GM12878 (cell line): Measurements from ENCODE around the gene SGPP2. TPM values are rescaled to one million over a fixed set of nuclear protein-coding genes. Genes with fewer than 3 reads are reported as not detected.

ENCODE experiments used
- ASH2L ChIP-seq: fragments of 300-600, 200-600 bp; sonication (generic); IDR thresholded peaks from 2 replicates; pipeline ENCODE4 v1.6.1; 2017; ENCODE audit warnings: low read depth, mild to moderate bottlenecking, borderline replicate concordance
- CBFB ChIP-seq: IDR thresholded peaks from 2 replicates; pipeline ENCODE4 v1.6.1; 2016; ENCODE audit warnings: antibody characterized with exemption, low read depth
- CBX3 ChIP-seq: fragments of 200-600 bp; sonication (generic); IDR thresholded peaks from 2 replicates; pipeline ENCODE4 v1.6.1; 2016; ENCODE audit warnings: low read depth, borderline replicate concordance
- CEBPB ChIP-seq, 2 experiments: fragments of 150-350 bp in 1 of 2; IDR thresholded peaks; 2 replicates each; pipeline ENCODE4 v1.6.1; 2012 to 2014; ENCODE audit warnings: low read depth in 2 of 2, low read length in 2 of 2, borderline replicate concordance in 1 of 2, inconsistent platforms in 1 of 2
- EGR1 ChIP-seq, 2 experiments: IDR thresholded peaks; 1 replicate in 1 of 2; 2 replicates in 1 of 2; pipeline ENCODE4 v1.6.1; 2011 to 2012; ENCODE audit warnings: low read depth in 2 of 2, low read length in 2 of 2, borderline replicate concordance in 1 of 2, mild to moderate bottlenecking in 1 of 2, moderate library complexity in 1 of 2
- EZH2 ChIP-seq: IDR thresholded peaks from 2 replicates; pipeline ENCODE4 v1.6.1; 2012; ENCODE audit warnings: low read depth, mild to moderate bottlenecking, control low read depth, inconsistent platforms, low read length, borderline replicate concordance; ENCODE audit not compliant: control insufficient read depth
- POLR2AphosphoS2 ChIP-seq: IDR thresholded peaks from 2 replicates; pipeline ENCODE4 v1.6.1; 2011; ENCODE audit warnings: low read depth, mild to moderate bottlenecking, low read length, improper control_type of control experiment, moderate library complexity
- RAD51 ChIP-seq: fragments of 450-650 bp; IDR thresholded peaks from 2 replicates; pipeline ENCODE4 v1.6.1; 2016; ENCODE audit warnings: moderate library complexity, mild to moderate bottlenecking, inconsistent platforms
- RFX5 ChIP-seq: IDR thresholded peaks from 2 replicates; pipeline ENCODE4 v1.6.1; 2011; ENCODE audit warnings: low read depth, low read length, improper control_type of control experiment
- RUNX3 ChIP-seq: IDR thresholded peaks from 2 replicates; pipeline ENCODE4 v1.6.1; 2012; ENCODE audit warnings: low read length, inconsistent platforms
- SMAD5 ChIP-seq: IDR thresholded peaks from 2 replicates; pipeline ENCODE4 v1.6.1; 2016; ENCODE audit warnings: antibody characterized with exemption, low read depth
- SPI1 ChIP-seq: IDR thresholded peaks from 2 replicates; pipeline ENCODE4 v1.6.1; 2011; ENCODE audit warnings: low read depth, mild to moderate bottlenecking, low read length, moderate library complexity, borderline replicate concordance; ENCODE audit not compliant: insufficient read depth
- SUZ12 ChIP-seq: fragments of 200-600 bp; sonication (generic); IDR thresholded peaks from one replicate; pipeline ENCODE4 v1.6.1; 2018; ENCODE audit warnings: antibody characterized with exemption, mild to moderate bottlenecking; ENCODE audit not compliant: unreplicated experiment
- TCF12 ChIP-seq: IDR thresholded peaks from 2 replicates; pipeline ENCODE4 v1.6.1; 2011; ENCODE audit warnings: low read depth, mild to moderate bottlenecking, low read length
- ZNF207 ChIP-seq: fragments of 450-650 bp; IDR thresholded peaks from 2 replicates; pipeline ENCODE4 v1.6.1; 2014; ENCODE audit warnings: antibody characterized with exemption, mild to moderate bottlenecking, borderline replicate concordance
- ZZZ3 ChIP-seq: IDR thresholded peaks from 2 replicates; pipeline ENCODE4 v1.6.1; 2011; ENCODE audit warnings: low read depth; ENCODE audit not compliant: control insufficient read depth, insufficient read length
- polyA plus RNA-seq, 11 experiments: library from polyadenylated mRNA; depleted of rRNA in 4 of 11; unstranded in 6 of 11; stranded (reverse) in 5 of 11; fragments of >200 nt; fragmentation: Nextera tagmentation in 4 of 11; fragmentation: Illumina TruSeq in 1 of 11; extraction: Ambion mirVana in 4 of 11; extraction: Trizol in 1 of 11; gene quantifications; 1 replicate in 1 of 11; 2 replicates in 10 of 11; pipeline versions ENCODE4 v1.2.1 to v1.2.3, GENCODE V29; 2011 to 2016; ENCODE audit warnings: inconsistent platforms in 2 of 11, missing spikeins in 2 of 11, low read depth in 1 of 11
- total RNA-seq, 4 experiments: library from RNA; depleted of rRNA in 3 of 4; stranded (reverse); fragments of >200 nt in 3 of 4; fragmentation: Illumina TruSeq in 1 of 4; extraction: Trizol in 1 of 4; gene quantifications; 2 replicates each; pipeline versions ENCODE4 v1.2.1 to v1.2.3, GENCODE V29; 2013 to 2021
- TF ChIP-seq, protein P1 (sequence below): IDR thresholded peaks from 2 replicates; pipeline ENCODE4 v1.6.1; 2012; ENCODE audit warnings: improper control_type of control experiment, low read depth, low read length; ENCODE audit not compliant: insufficient replicate concordance
- TF ChIP-seq, protein P2 (sequence below): fragments of 450-650 bp; IDR thresholded peaks from 2 replicates; pipeline ENCODE4 v1.6.1; 2017; ENCODE audit warnings: mild to moderate bottlenecking, moderate library complexity
- TF ChIP-seq, protein P3 (sequence below): fragments of 450-650 bp; IDR thresholded peaks from 2 replicates; pipeline ENCODE4 v1.6.1; 2017; ENCODE audit warnings: antibody characterized with exemption, mild to moderate bottlenecking, moderate library complexity

The SGPP2 gene
- total and polyA plus RNA-seq, 10 of the 15 experiments (the other 5 are each of a cell fraction or from before 2014, with no cell fraction given) = 3.5 to 84.9 (median 13.1) TPM

DNA sequence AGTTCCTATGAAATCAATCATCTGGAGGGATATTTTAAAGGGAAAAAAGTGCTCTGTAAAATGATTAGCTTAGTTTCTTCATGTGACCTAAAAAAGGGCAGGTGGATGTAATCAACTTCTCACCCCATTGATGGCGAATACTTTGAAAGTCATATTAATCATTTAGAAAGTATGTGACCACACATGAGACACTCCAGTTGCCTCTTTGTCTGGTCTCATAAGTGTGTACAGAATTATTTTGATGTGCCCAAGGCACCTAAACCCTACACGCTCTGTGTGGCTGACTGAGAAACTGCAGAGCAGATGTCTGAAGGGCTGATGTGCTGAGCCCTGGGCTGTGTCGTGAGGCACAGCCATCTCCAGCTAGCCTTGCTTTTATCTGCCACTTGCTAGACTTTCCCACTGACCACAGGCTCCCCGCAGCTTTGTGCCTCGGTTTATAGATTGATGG, 26.9 kb downstream of the SGPP2 start (continued):
- peak; percentile 87 for TF ChIP-seq RAD51
- TF ChIP-seq, protein P1, sequence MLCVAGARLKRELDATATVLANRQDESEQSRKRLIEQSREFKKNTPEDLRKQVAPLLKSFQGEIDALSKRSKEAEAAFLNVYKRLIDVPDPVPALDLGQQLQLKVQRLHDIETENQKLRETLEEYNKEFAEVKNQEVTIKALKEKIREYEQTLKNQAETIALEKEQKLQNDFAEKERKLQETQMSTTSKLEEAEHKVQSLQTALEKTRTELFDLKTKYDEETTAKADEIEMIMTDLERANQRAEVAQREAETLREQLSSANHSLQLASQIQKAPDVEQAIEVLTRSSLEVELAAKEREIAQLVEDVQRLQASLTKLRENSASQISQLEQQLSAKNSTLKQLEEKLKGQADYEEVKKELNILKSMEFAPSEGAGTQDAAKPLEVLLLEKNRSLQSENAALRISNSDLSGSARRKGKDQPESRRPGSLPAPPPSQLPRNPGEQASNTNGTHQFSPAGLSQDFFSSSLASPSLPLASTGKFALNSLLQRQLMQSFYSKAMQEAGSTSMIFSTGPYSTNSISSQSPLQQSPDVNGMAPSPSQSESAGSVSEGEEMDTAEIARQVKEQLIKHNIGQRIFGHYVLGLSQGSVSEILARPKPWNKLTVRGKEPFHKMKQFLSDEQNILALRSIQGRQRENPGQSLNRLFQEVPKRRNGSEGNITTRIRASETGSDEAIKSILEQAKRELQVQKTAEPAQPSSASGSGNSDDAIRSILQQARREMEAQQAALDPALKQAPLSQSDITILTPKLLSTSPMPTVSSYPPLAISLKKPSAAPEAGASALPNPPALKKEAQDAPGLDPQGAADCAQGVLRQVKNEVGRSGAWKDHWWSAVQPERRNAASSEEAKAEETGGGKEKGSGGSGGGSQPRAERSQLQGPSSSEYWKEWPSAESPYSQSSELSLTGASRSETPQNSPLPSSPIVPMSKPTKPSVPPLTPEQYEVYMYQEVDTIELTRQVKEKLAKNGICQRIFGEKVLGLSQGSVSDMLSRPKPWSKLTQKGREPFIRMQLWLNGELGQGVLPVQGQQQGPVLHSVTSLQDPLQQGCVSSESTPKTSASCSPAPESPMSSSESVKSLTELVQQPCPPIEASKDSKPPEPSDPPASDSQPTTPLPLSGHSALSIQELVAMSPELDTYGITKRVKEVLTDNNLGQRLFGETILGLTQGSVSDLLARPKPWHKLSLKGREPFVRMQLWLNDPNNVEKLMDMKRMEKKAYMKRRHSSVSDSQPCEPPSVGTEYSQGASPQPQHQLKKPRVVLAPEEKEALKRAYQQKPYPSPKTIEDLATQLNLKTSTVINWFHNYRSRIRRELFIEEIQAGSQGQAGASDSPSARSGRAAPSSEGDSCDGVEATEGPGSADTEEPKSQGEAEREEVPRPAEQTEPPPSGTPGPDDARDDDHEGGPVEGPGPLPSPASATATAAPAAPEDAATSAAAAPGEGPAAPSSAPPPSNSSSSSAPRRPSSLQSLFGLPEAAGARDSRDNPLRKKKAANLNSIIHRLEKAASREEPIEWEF = no peak
- TF ChIP-seq, protein P2, sequence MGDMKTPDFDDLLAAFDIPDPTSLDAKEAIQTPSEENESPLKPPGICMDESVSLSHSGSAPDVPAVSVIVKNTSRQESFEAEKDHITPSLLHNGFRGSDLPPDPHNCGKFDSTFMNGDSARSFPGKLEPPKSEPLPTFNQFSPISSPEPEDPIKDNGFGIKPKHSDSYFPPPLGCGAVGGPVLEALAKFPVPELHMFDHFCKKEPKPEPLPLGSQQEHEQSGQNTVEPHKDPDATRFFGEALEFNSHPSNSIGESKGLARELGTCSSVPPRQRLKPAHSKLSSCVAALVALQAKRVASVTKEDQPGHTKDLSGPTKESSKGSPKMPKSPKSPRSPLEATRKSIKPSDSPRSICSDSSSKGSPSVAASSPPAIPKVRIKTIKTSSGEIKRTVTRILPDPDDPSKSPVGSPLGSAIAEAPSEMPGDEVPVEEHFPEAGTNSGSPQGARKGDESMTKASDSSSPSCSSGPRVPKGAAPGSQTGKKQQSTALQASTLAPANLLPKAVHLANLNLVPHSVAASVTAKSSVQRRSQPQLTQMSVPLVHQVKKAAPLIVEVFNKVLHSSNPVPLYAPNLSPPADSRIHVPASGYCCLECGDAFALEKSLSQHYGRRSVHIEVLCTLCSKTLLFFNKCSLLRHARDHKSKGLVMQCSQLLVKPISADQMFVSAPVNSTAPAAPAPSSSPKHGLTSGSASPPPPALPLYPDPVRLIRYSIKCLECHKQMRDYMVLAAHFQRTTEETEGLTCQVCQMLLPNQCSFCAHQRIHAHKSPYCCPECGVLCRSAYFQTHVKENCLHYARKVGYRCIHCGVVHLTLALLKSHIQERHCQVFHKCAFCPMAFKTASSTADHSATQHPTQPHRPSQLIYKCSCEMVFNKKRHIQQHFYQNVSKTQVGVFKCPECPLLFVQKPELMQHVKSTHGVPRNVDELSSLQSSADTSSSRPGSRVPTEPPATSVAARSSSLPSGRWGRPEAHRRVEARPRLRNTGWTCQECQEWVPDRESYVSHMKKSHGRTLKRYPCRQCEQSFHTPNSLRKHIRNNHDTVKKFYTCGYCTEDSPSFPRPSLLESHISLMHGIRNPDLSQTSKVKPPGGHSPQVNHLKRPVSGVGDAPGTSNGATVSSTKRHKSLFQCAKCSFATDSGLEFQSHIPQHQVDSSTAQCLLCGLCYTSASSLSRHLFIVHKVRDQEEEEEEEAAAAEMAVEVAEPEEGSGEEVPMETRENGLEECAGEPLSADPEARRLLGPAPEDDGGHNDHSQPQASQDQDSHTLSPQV = no peak
- peak; percentile 97 for TF ChIP-seq RUNX3
- TF ChIP-seq TCF12 = peak; percentile 67
- no peak for TF ChIP-seq ZNF207
- TF ChIP-seq SUZ12 = no peak
- TF ChIP-seq EGR1 (IDR thresholded peaks at IDR 0.05; ENCODE audit: borderline replicate concordance in 1 of 2, low read depth in 2 of 2, low read length in 2 of 2) = no peak
- TF ChIP-seq POLR2AphosphoS2 = no peak
- TF ChIP-seq, protein P3, sequence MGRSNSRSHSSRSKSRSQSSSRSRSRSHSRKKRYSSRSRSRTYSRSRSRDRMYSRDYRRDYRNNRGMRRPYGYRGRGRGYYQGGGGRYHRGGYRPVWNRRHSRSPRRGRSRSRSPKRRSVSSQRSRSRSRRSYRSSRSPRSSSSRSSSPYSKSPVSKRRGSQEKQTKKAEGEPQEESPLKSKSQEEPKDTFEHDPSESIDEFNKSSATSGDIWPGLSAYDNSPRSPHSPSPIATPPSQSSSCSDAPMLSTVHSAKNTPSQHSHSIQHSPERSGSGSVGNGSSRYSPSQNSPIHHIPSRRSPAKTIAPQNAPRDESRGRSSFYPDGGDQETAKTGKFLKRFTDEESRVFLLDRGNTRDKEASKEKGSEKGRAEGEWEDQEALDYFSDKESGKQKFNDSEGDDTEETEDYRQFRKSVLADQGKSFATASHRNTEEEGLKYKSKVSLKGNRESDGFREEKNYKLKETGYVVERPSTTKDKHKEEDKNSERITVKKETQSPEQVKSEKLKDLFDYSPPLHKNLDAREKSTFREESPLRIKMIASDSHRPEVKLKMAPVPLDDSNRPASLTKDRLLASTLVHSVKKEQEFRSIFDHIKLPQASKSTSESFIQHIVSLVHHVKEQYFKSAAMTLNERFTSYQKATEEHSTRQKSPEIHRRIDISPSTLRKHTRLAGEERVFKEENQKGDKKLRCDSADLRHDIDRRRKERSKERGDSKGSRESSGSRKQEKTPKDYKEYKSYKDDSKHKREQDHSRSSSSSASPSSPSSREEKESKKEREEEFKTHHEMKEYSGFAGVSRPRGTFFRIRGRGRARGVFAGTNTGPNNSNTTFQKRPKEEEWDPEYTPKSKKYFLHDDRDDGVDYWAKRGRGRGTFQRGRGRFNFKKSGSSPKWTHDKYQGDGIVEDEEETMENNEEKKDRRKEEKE = no peak
- no peak for TF ChIP-seq ZZZ3
- no peak for TF ChIP-seq SMAD5
- TF ChIP-seq CEBPB (IDR thresholded peaks at IDR 0.05; ENCODE audit: borderline replicate concordance in 1 of 2, low read depth in 2 of 2, low read length in 2 of 2) = peak in 1 of 2 experiments; percentile 66; a peak in 1 of 4 replicates
- TF ChIP-seq CBFB = peak; percentile 37; the same call in 1 of the 2 replicates
- no peak for TF ChIP-seq RFX5
- TF ChIP-seq CBX3 = no peak
- TF ChIP-seq ASH2L = no peak
- TF ChIP-seq EZH2 = no peak
- no peak for TF ChIP-seq SPI1
